Keratinocyte (primary cell): Measurements from ENCODE around the gene ZNF438. TPM values are rescaled to one million over a fixed set of nuclear protein-coding genes. Genes with fewer than 3 reads are reported as not detected.

Experiments used
- DNase-seq: peaks from one replicate; pipeline ENCODE4 v3.0.0-alpha.2; 2011; ENCODE audit warnings: low read depth, missing footprints, low spot score
- FAIRE-seq: peaks from 2 replicates; lab custom pipeline; 2011; peaks lifted over from hg19 to GRCh38; lab: Jason Lieb, UNC
- H2AFZ ChIP-seq: 2 replicates; pipeline ENCODE4 v1.6.0; 2012; ENCODE audit warnings: low read length, control low read depth, inconsistent platforms; ENCODE audit not compliant: control insufficient read depth
- H3K27ac ChIP-seq: 2 replicates; pipeline ENCODE4 v1.5.1; 2011; ENCODE audit warnings: low read length; ENCODE audit not compliant: control insufficient read depth, insufficient read depth
- H3K27me3 ChIP-seq: 3 replicates; pipeline ENCODE4 v1.6.0; 2011; ENCODE audit warnings: low read length; ENCODE audit not compliant: control insufficient read depth, insufficient read depth; ENCODE audit errors: extremely low read depth
- H3K36me3 ChIP-seq, 2 experiments: 2 replicates in 1 of 2; 3 replicates in 1 of 2; pipeline ENCODE4 v1.5.1; 2011; ENCODE audit warnings: low read length in 2 of 2, mild to moderate bottlenecking in 1 of 2; ENCODE audit not compliant: control insufficient read depth in 2 of 2, insufficient read depth in 2 of 2; ENCODE audit errors: extremely low read depth in 1 of 2
- H3K4me1 ChIP-seq: 3 replicates; pipeline ENCODE4 v1.5.1; 2011; ENCODE audit warnings: low read length; ENCODE audit not compliant: control insufficient read depth, insufficient read depth; ENCODE audit errors: extremely low read depth
- H3K4me2 ChIP-seq: 3 replicates; pipeline ENCODE4 v1.6.0; 2011; ENCODE audit warnings: low read depth, low read length; ENCODE audit not compliant: control insufficient read depth, insufficient read depth; ENCODE audit errors: extremely low read depth
- H3K4me3 ChIP-seq, 3 experiments: fragments of 200-600 bp in 1 of 3; sonication (generic) in 1 of 3; 2 replicates in 2 of 3; 3 replicates in 1 of 3; pipeline ENCODE4 v1.5.1; 2011 to 2016; ENCODE audit warnings: low read length in 3 of 3, mild to moderate bottlenecking in 3 of 3, control low read depth in 2 of 3, inconsistent platforms in 1 of 3, low read depth in 1 of 3, mixed read lengths in 1 of 3, mixed run types in 1 of 3, moderate library complexity in 1 of 3; ENCODE audit not compliant: control insufficient read depth in 2 of 3, insufficient read depth in 2 of 3; ENCODE audit errors: extremely low read depth in 1 of 3
- H3K79me2 ChIP-seq: 2 replicates; pipeline ENCODE4 v1.6.0; 2012; ENCODE audit warnings: low read length; ENCODE audit not compliant: control insufficient read depth, insufficient read depth
- H3K9ac ChIP-seq: 3 replicates; pipeline ENCODE4 v1.6.0; 2011; ENCODE audit warnings: low read length; ENCODE audit not compliant: control insufficient read depth, insufficient read depth; ENCODE audit errors: extremely low read depth
- H3K9me1 ChIP-seq: 3 replicates; pipeline ENCODE4 v1.6.0; 2011; ENCODE audit warnings: low read length; ENCODE audit not compliant: control insufficient read depth, insufficient read depth; ENCODE audit errors: extremely low read depth
- H3K9me3 ChIP-seq: 2 replicates; pipeline ENCODE4 v1.5.1; 2012; ENCODE audit warnings: low read depth, low read length; ENCODE audit not compliant: control insufficient read depth
- H4K20me1 ChIP-seq: 3 replicates; pipeline ENCODE4 v1.6.0; 2011; ENCODE audit warnings: low read length; ENCODE audit not compliant: control insufficient read depth, insufficient read depth; ENCODE audit errors: extremely low read depth
- EZH2 ChIP-seq: IDR thresholded peaks from one replicate; pipeline ENCODE4 v1.6.1; 2012; ENCODE audit warnings: inconsistent platforms, mild to moderate bottlenecking, low read length, moderate library complexity
- dilution Hi-C: fragments of 300-500 bp; cut with MboI; formaldehyde crosslinking; loops from one replicate; pipeline ENCODE4 v1.7.0; 2020; ENCODE audit warnings: low sequenced_read_pairs; ENCODE audit not compliant: extremely low pct_ligation_motif_present
- polyA plus RNA-seq, 5 experiments: library from polyadenylated mRNA; depleted of rRNA in 3 of 5; stranded (reverse) in 3 of 5; stranded (forward) in 1 of 5; unstranded in 1 of 5; fragments of >200 nt; gene quantifications; 1 replicate in 1 of 5; 2 replicates in 3 of 5; 3 replicates in 1 of 5; pipeline versions ENCODE4 v1.2.1 to v1.2.3, GENCODE V29; 2011 to 2012; ENCODE audit warnings: missing spikeins in 2 of 5, low read depth in 1 of 5, low replicate concordance in 1 of 5
- TF ChIP-seq, protein P1 (sequence below), 3 experiments: IDR thresholded peaks in 1 of 3; conservative IDR thresholded peaks in 1 of 3; optimal IDR thresholded peaks in 1 of 3; 2 replicates in 2 of 3; 3 replicates in 1 of 3; pipeline versions ENCODE3 to v1.5.1; 2011; ENCODE audit warnings: low read length in 3 of 3, mild to moderate bottlenecking in 3 of 3, moderate library complexity in 2 of 3, control low read depth in 1 of 3, inconsistent platforms in 1 of 3; ENCODE audit not compliant: insufficient read depth in 2 of 3; ENCODE audit errors: extremely low read depth in 1 of 3

Gene ZNF438
- polyA plus RNA-seq, 1 donor (not counting 4 experiments of a cell fraction or from before 2014, with no cell fraction given) = 2.8 TPM

DNA sequence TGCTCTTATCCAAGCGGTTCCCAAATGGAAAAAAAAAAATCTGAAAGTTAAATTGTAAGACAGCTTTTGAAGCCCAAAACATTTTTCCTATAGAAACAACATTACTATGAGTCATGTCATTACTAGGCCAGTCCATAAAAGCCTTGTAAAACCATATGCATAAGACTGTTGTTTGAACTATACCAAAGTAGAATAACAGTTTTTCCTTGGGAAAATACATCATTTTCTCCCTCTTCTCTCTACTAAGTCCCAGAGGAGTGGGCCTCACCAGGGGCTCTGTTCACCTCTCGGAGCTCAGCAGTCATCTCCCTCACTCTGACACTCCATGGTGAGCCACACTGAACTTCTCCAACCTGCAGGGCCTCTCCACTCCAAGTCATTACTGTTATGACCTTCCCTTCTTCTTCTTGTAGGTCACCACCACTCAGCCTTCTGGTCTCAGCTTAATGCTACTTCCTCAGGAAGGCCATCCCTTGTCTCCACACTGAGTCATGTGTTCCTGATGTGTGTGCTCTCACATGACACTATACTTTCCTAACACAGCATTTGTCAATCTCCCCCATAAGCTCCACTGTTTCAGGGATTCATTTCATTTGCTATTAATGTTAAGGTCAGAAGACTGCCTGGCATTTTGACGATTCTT lies 32.5 kb downstream of the ZNF438 start:
- H3K27ac ChIP-seq = no peak overlapping the region
- H3K36me3 ChIP-seq = no peaks in the 10 kb centered on the region
- H4K20me1 ChIP-seq = no peaks in the 10 kb centered on the region
- no peaks in the 10 kb centered on the region for H3K9me3 ChIP-seq
- no peak for DNase-seq
- no peak overlapping the region for H3K9ac ChIP-seq
- no peaks in the 10 kb centered on the region for H3K79me2 ChIP-seq
- H3K27me3 ChIP-seq = no peaks in the 10 kb centered on the region
- dilution Hi-C loops = no loop called here
- H3K4me1 ChIP-seq = peaks cover 7% of the 10 kb centered on the region
- no peak overlapping the region for H3K4me3 ChIP-seq
- no peak overlapping the region for H2AFZ ChIP-seq
- TF ChIP-seq EZH2 = no peak
- TF ChIP-seq, protein P1, sequence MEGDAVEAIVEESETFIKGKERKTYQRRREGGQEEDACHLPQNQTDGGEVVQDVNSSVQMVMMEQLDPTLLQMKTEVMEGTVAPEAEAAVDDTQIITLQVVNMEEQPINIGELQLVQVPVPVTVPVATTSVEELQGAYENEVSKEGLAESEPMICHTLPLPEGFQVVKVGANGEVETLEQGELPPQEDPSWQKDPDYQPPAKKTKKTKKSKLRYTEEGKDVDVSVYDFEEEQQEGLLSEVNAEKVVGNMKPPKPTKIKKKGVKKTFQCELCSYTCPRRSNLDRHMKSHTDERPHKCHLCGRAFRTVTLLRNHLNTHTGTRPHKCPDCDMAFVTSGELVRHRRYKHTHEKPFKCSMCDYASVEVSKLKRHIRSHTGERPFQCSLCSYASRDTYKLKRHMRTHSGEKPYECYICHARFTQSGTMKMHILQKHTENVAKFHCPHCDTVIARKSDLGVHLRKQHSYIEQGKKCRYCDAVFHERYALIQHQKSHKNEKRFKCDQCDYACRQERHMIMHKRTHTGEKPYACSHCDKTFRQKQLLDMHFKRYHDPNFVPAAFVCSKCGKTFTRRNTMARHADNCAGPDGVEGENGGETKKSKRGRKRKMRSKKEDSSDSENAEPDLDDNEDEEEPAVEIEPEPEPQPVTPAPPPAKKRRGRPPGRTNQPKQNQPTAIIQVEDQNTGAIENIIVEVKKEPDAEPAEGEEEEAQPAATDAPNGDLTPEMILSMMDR (optimal IDR thresholded peaks at IDR 0.05 in 1 of 3, IDR thresholded peaks at IDR 0.05 in 1 of 3, conservative IDR thresholded peaks at IDR 0.05 in 1 of 3; ENCODE audit: extremely low read depth in 1 of 3, insufficient read depth in 2 of 3, low read length in 3 of 3) = no peak
- peak; percentile 9 for FAIRE-seq
- no peak overlapping the region for H3K4me2 ChIP-seq
- no peaks in the 10 kb centered on the region for H3K9me1 ChIP-seq

- Histone ChIP-seq H3K4me2 (no peak overlapping the region), H3K79me2 (no peaks in the 10 kb centered on the region), H3K27me3 (no peaks in the 10 kb centered on the region), H3K36me3 (no peaks in the 10 kb centered on the region), H3K9me3 (no peaks in the 10 kb centered on the region), H4K20me1 (no peaks in the 10 kb centered on the region), H3K9me1 (no peaks in the 10 kb centered on the region), H3K27ac (no peak overlapping the region), H3K4me3 (no peak overlapping the region), H3K4me1 (peaks cover 5% of the 10 kb centered on the region), H3K9ac (no peak overlapping the region), H2AFZ (no peak overlapping the region)
- dilution Hi-C loops = no loop called here
- TF ChIP-seq, protein P1 (optimal IDR thresholded peaks at IDR 0.05 in 1 of 3, IDR thresholded peaks at IDR 0.05 in 1 of 3, conservative IDR thresholded peaks at IDR 0.05 in 1 of 3; ENCODE audit: extremely low read depth in 1 of 3, insufficient read depth in 2 of 3, low read length in 3 of 3) = no peak
- TF ChIP-seq EZH2 = no peak
- DNase-seq (no peak), FAIRE-seq (no peak)
These were observed 34.0 kb downstream of the ZNF438 start for GRCh38 chr10:30997536-30998235.
